Activated B cell treated with CpG ODN at 0.5 μM for 24 hours (primary cell): ENCODE data around the gene KL. TPM values are rescaled to one million over a fixed set of nuclear protein-coding genes. Genes with fewer than 3 reads are reported as not detected.

Experiments
- ATAC-seq: fragments of 200-7000 bp; cut with Tn5 transposase; one replicate; pipeline ENCODE4 v1.10.0; 2021; ENCODE audit warnings: low read depth, mild to moderate bottlenecking, moderate library complexity
- CTCF ChIA-PET: fragments of 350-600 bp; sonication (Branson Sonifier 250); formaldehyde crosslinking; loops from one replicate; lab custom pipeline; 2021; ENCODE audit warnings: antibody characterized with exemption; lab: Charles Lee
- POLR2A ChIA-PET: fragments of 350-600 bp; sonication (Branson Sonifier 250); formaldehyde crosslinking; loops from one replicate; lab custom pipeline; 2021; ENCODE audit warnings: antibody characterized with exemption; lab: Charles Lee
- DNase-seq: peaks from one replicate; pipeline ENCODE4 v3.0.0; 2022
- H3K27ac Mint-ChIP-seq: one replicate; pipeline ENCODE4 v1.8.0; 2020; ENCODE audit warnings: mixed read lengths
- H3K27me3 Mint-ChIP-seq: one replicate; pipeline ENCODE4 v1.8.0; 2021; ENCODE audit warnings: mixed read lengths
- H3K36me3 Mint-ChIP-seq: one replicate; pipeline ENCODE4 v1.8.0; 2021; ENCODE audit warnings: low read depth, mixed read lengths
- H3K4me1 Mint-ChIP-seq: one replicate; pipeline ENCODE4 v1.8.0; 2021; ENCODE audit warnings: mixed read lengths
- H3K4me3 Mint-ChIP-seq: one replicate; pipeline ENCODE4 v1.8.0; 2020; ENCODE audit warnings: mild to moderate bottlenecking, mixed read lengths
- H3K9me3 Mint-ChIP-seq: one replicate; pipeline ENCODE4 v1.8.0; 2020; ENCODE audit warnings: mixed read lengths
- intact Hi-C: fragments of 100-400 bp; cut with micrococcal nuclease; formaldehyde crosslinking; loops from one replicate; pipeline ENCODE4 v1.15.1; 2024
- total RNA-seq: library from RNA; stranded (reverse); gene quantifications from 2 replicates; pipeline ENCODE4 v1.2.3, GENCODE V29; 2022
- TF ChIP-seq, protein P1 (sequence below): fragments of 200-600 bp; IDR thresholded peaks from one replicate; pipeline ENCODE4 v1.8.0; 2022; ENCODE audit warnings: antibody characterized with exemption, mild to moderate bottlenecking

The KL gene
- total RNA-seq, 1 donor from 2014 or later, result 0.07 TPM

DNA sequence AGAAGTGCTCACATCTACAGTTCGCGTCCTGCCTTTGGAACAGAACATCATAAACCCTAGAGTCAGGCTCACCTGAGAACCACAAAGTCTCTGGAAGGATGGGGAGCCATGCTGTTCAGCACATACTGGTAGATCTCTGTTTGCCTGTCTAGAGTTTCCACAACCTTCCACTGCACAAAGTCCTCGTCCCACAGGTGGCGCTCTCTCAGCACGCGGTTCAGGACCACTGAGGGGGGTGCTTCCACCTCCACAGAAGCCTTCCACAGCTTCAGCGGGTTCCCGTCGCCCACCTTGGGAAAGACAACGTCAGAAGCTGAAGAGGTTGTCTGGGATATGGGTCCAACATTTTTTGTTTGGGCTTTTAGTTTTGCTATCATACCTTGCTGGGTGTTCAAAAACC is 93.6 kb downstream of the KL start:
- Mint-ChIP-seq H3K4me3 (peak overlapping the region; percentile 17), H3K9me3 (no peaks in the 10 kb centered on the region), H3K27me3 (peaks cover 20% of the 10 kb centered on the region), H3K27ac (no peak overlapping the region), H3K4me1 (peaks cover 65% of the 10 kb centered on the region), H3K36me3 (no peaks in the 10 kb centered on the region)
- CTCF ChIA-PET, result no interaction called here
- TF ChIP-seq, protein P1, sequence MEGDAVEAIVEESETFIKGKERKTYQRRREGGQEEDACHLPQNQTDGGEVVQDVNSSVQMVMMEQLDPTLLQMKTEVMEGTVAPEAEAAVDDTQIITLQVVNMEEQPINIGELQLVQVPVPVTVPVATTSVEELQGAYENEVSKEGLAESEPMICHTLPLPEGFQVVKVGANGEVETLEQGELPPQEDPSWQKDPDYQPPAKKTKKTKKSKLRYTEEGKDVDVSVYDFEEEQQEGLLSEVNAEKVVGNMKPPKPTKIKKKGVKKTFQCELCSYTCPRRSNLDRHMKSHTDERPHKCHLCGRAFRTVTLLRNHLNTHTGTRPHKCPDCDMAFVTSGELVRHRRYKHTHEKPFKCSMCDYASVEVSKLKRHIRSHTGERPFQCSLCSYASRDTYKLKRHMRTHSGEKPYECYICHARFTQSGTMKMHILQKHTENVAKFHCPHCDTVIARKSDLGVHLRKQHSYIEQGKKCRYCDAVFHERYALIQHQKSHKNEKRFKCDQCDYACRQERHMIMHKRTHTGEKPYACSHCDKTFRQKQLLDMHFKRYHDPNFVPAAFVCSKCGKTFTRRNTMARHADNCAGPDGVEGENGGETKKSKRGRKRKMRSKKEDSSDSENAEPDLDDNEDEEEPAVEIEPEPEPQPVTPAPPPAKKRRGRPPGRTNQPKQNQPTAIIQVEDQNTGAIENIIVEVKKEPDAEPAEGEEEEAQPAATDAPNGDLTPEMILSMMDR, result no peak
- no peak for ATAC-seq
- no peak for DNase-seq
- intact Hi-C loops, result no loop called here
- POLR2A ChIA-PET, result no interaction called here

DNA sequence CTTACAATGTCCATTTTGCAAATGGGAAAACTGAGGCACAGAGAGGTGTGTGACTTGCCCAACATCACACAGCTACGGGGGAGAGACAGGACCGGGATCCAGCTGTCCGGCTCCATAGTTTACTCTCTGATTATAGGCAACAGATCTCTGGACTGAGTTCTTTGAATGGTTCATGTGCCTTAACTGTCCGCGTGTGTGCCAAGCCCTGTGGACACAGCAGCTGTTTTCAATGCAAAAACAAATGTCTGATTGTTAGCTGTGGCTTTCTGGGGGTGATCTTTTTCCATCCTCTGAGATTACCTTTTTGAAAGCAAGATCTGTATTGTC is 94.1 kb downstream of the KL start:
- ATAC-seq, result no peak
- Mint-ChIP-seq H3K27me3 (peaks cover 21% of the 10 kb centered on the region), H3K36me3 (no peaks in the 10 kb centered on the region), H3K4me3 (peak overlapping the region; percentile 68), H3K4me1 (peaks cover 63% of the 10 kb centered on the region), H3K27ac (peak overlapping the region; percentile 59), H3K9me3 (no peaks in the 10 kb centered on the region)
- no peak for DNase-seq
- TF ChIP-seq, protein P1, result no peak
- intact Hi-C loops, result no loop called here
- CTCF ChIA-PET, result no interaction called here
- POLR2A ChIA-PET, result interaction anchor here (1.6 kb wide), 1 partner anchor 433 kb away, joined by 4 read pairs; no protein-coding TSS in a partner anchor

DNA sequence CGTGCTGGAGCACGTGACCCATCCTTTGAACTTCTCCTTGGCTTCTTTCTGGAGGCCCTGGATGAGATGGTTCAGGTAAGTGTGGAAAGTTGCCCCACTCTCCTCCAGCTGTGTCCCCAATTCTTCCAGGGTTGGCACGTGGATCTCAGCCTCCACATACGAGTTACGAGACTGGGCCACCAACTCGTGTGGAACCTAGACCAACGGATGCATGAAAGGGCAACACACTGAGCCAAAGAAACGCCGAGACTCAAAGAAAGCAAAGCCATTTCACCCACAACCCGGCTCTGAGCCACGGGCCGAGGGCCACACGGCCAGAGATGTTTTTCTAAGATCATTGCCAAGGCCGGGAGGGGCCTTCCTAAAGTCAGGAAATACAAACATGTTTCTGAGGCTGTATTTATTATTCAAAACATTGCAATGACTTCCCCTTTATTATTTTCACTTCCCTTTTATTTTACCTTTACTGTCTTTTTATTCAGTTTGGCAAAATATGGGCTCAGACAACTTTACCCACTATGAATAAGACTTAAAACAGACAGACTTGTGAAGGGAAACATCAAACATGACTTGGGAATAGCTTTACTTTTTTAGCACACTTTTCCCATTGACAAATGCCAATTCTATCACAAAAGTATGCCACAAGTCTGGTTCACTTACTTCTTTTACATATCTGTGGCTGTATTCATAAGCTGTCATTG is 94.6 kb downstream of the KL start:
- Mint-ChIP-seq H3K4me3 (peak overlapping the region; percentile 68), H3K9me3 (no peaks in the 10 kb centered on the region), H3K27ac (peak overlapping the region; percentile 59), H3K4me1 (peaks cover 58% of the 10 kb centered on the region), H3K27me3 (peaks cover 23% of the 10 kb centered on the region), H3K36me3 (no peaks in the 10 kb centered on the region)
- no peak for DNase-seq
- intact Hi-C loops, result loop anchor here (1.0 kb wide), 2 partner anchors 36 to 431 kb away; no protein-coding TSS in a partner anchor
- POLR2A ChIA-PET, result interaction anchor here (1.6 kb wide), 1 partner anchor 432 kb away, joined by 4 read pairs; no protein-coding TSS in a partner anchor
- TF ChIP-seq, protein P1, result no peak
- CTCF ChIA-PET, result no interaction called here
- ATAC-seq, result peak; percentile 63

DNA sequence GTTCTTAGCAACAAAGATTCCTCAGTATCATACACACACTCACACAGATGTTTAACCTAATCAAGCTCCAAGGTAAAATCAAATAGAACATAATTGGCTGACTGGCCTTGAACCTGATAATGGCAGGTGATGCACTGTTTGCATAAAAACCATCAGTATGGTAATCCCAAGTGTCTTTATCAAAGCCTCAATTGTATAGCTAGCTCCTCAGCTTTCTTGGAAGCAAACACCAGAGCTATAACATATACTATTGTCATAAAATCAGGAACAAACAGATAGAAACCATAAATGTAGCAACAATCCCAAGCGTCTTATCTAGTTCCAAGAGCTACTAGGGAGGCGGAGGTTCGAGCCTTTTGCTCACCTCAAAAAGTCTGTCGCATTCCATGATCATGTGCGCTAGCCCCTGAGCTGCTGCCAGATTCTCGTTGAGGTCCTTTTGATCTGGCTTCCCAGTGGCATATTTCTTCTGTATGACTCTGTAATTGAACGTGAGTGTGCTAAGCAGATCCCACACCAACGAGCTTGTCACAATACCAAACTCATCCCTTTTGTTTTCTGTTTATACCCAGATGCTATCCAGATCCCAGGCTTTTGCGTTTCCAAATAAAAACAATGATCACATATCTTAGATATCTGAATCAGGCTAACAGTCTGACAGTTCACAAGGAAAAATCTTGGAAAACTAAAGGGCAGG is 95.3 kb downstream of the KL start:
- intact Hi-C loops, result loop anchor here (1.0 kb wide), 2 partner anchors 36 to 431 kb away; no protein-coding TSS in a partner anchor
- ChIA-PET CTCF (no interaction called here), POLR2A (interaction anchor here (1.6 kb wide), 1 partner anchor 432 kb away, joined by 4 read pairs; no protein-coding TSS in a partner anchor)
- H3K36me3 Mint-ChIP-seq, result no peaks in the 10 kb centered on the region
- no peak for ATAC-seq
- H3K9me3 Mint-ChIP-seq, result no peaks in the 10 kb centered on the region
- peaks cover 52% of the 10 kb centered on the region for H3K4me1 Mint-ChIP-seq
- peak overlapping the region; percentile 68 for H3K4me3 Mint-ChIP-seq
- peaks cover 27% of the 10 kb centered on the region for H3K27me3 Mint-ChIP-seq
- H3K27ac Mint-ChIP-seq, result no peak overlapping the region
- TF ChIP-seq, protein P1, result no peak
- DNase-seq, result no peak

DNA sequence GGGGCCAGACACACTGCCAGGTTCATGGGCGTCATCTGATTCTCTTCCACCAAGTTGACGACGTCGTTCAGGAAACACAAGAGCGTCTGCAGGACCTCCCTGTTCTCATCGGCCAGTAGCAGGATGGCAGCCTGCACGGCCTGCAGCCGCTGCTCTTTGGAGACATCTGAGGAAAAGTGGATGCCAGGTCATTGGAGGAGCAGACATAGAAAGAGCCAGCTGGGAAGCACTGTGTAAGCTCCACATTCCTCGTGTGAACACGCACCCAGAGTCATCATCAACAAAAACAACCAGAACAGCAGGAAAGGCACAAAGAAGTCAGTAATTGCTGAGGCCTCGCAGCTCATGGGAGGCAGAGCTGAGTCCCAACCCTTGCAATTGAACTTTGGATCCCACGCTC is 96.5 kb downstream of the KL start:
- CTCF ChIA-PET, result no interaction called here
- Mint-ChIP-seq H3K27me3 (peaks cover 27% of the 10 kb centered on the region), H3K9me3 (no peaks in the 10 kb centered on the region), H3K27ac (no peak overlapping the region), H3K4me1 (peaks cover 40% of the 10 kb centered on the region), H3K36me3 (no peaks in the 10 kb centered on the region), H3K4me3 (no peak overlapping the region)
- POLR2A ChIA-PET, result no interaction called here
- intact Hi-C loops, result no loop called here
- DNase-seq (no peak), ATAC-seq (no peak)
- TF ChIP-seq, protein P1, result no peak
